NCI-H146 treated with DMSO at 0.1 percent for 48 hours (cell line): ENCODE measurements around the gene SF3B4.
A peak's percentile ranks its signal among the peaks of the same experiment; 100 is the strongest.

ENCODE experiments used
- DNase-seq: peaks from one replicate; lab custom pipeline; 2025; ENCODE audit not compliant: unreplicated experiment; lab: John Stamatoyannopoulos, UW

The SF3B4 gene

GRCh38 chr1:149934356-149934755 lies 6.8 kb upstream of the SF3B4 start:
- no peak for DNase-seq

- no peak for DNase-seq
Observed at GRCh38 chr1:149933208-149933607, 5.6 kb upstream of the SF3B4 start.

- no peak for DNase-seq
Observed at GRCh38 chr1:149932474-149932873, 4.9 kb upstream of the SF3B4 start.

GRCh38 chr1:149931212-149931790 lies 3.7 kb upstream of the SF3B4 start:
- DNase-seq: no peak

GRCh38 chr1:149929856-149930255 lies 2.3 kb upstream of the SF3B4 start:
- no peak for DNase-seq

GRCh38 chr1:149928401-149928724 lies 760 bp upstream of the SF3B4 start:
- no peak for DNase-seq

GRCh38 chr1:149927056-149927562 lies 494 bp downstream of the SF3B4 start:
- no peak for DNase-seq

GRCh38 chr1:149926296-149926695 lies 1.3 kb downstream of the SF3B4 start:
- no peak for DNase-seq

- no peak for DNase-seq
Observed at GRCh38 chr1:149925751-149926150, 1.9 kb downstream of the SF3B4 start.

- no peak for DNase-seq
Observed at GRCh38 chr1:149925345-149925744, 2.3 kb downstream of the SF3B4 start.

- no peak for DNase-seq
Observed at GRCh38 chr1:149923626-149924025, 4.0 kb downstream of the SF3B4 start.

- peak; percentile 52 for DNase-seq
Observed at GRCh38 chr1:149917571-149918144, 9.9 kb downstream of the SF3B4 start, which contains the start of gene SV2A. Gene SV2A (minus strand): TSS chr1:149917844. CDS start chr1:149913840, 4,004 bp downstream.

- no peak for DNase-seq
Observed at GRCh38 chr1:149916898-149917252, 10.7 kb downstream of the SF3B4 start.

GRCh38 chr1:149916193-149916897 lies 11.3 kb downstream of the SF3B4 start:
- no peak for DNase-seq

- DNase-seq: no peak
Observed at GRCh38 chr1:149915429-149916192, 12.0 kb downstream of the SF3B4 start.

- no peak for DNase-seq
Observed at GRCh38 chr1:149914545-149914944, 13.1 kb downstream of the SF3B4 start.

- no peak for DNase-seq
Observed at GRCh38 chr1:149906570-149907075, 21.0 kb downstream of the SF3B4 start.

- no peak for DNase-seq
Observed at GRCh38 chr1:149903836-149904491, 23.6 kb downstream of the SF3B4 start.

- peak; percentile 85 for DNase-seq
Observed at GRCh38 chr1:149899460-149900284, 27.9 kb downstream of the SF3B4 start, which contains the start of gene BOLA1. Gene BOLA1 (plus strand): TSS chr1:149899568. CDS start chr1:149900060, 492 bp downstream.

- DNase-seq: no peak
Observed at GRCh38 chr1:149896575-149896974, 31.0 kb downstream of the SF3B4 start.
